ENCODE measurements around the gene CISD3. TPM values are rescaled to one million over a fixed set of nuclear protein-coding genes. Genes with fewer than 3 reads are reported as not detected.

The CISD3 gene
- total and polyA plus RNA-seq, 2 experiments from 2014 or later: 7.2 to 44.6 TPM

- Histone ChIP-seq H3K36me3 (ENCODE audit: low read depth) (no peaks in the 10 kb centered on the region), H3K27ac (no peak overlapping the region), H3K9me2 (ENCODE audit: insufficient read depth) (no peaks in the 10 kb centered on the region), H2AFZ (no peak overlapping the region), H3K9ac (no peak overlapping the region), H3K4me2 (ENCODE audit: unreplicated experiment) (no peak overlapping the region), H3K4me1 (ENCODE audit: insufficient read depth) (peaks cover 18% of the 10 kb centered on the region; the same call in 1 of the 2 replicates), H3K79me2 (ENCODE audit: insufficient read depth) (peaks cover 10% of the 10 kb centered on the region), H3K27me3 (replicated peaks; ENCODE audit: insufficient read depth) (no peaks in the 10 kb centered on the region), H3K9me3 (ENCODE audit: low read depth) (no peaks in the 10 kb centered on the region), H3K4me3 (no peak overlapping the region), H4K20me1 (ENCODE audit: insufficient read depth) (no peaks in the 10 kb centered on the region), H3F3A (ENCODE audit: insufficient read depth) (peaks cover 26% of the 10 kb centered on the region)
- 69 to 71% methylated on average over 8 of the region's 8 CpGs for WGBS, 2 experiments (ENCODE audit: low coverage in 1 of 2, low lambda C conversion rate in 2 of 2, missing lambda C conversion rate in 2 of 2)
- in situ Hi-C loops (cut with MboI): no loop called here
- TF ChIP-seq EZH2phosphoT487 (IDR thresholded peaks at IDR 0.05; ENCODE audit: insufficient read depth, low read depth): no peak
- TF ChIP-seq EZH2 (IDR thresholded peaks at IDR 0.05; ENCODE audit: insufficient read depth, poor library complexity, severe bottlenecking): no peak
- no peak for DNase-seq
Observed at GRCh38 chr17:38728290-38728831, 1.8 kb upstream of the CISD3 start.

GRCh38 chr17:38729368-38729885 is 714 bp upstream of the CISD3 start:
- no peak for DNase-seq
- H3K9me2 ChIP-seq (ENCODE audit: insufficient read depth): no peaks in the 10 kb centered on the region
- no peaks in the 10 kb centered on the region for H4K20me1 ChIP-seq (ENCODE audit: insufficient read depth)
- H3K9ac ChIP-seq: peak overlapping the region; percentile 79
- H3K9me3 ChIP-seq (ENCODE audit: low read depth): no peaks in the 10 kb centered on the region
- peak overlapping the region; percentile 81 for H3K4me2 ChIP-seq (ENCODE audit: unreplicated experiment)
- H3F3A ChIP-seq (ENCODE audit: insufficient read depth): peaks cover 31% of the 10 kb centered on the region
- TF ChIP-seq EZH2phosphoT487 (IDR thresholded peaks at IDR 0.05; ENCODE audit: insufficient read depth, low read depth) (no peak), EZH2 (IDR thresholded peaks at IDR 0.05; ENCODE audit: insufficient read depth, poor library complexity, severe bottlenecking) (no peak)
- peak overlapping the region; percentile 35 for H3K27ac ChIP-seq
- in situ Hi-C loops (cut with MboI): no loop called here
- H3K36me3 ChIP-seq (ENCODE audit: low read depth): no peaks in the 10 kb centered on the region
- H3K27me3 ChIP-seq (replicated peaks; ENCODE audit: insufficient read depth): no peaks in the 10 kb centered on the region
- peak overlapping the region; percentile 99 for H3K4me3 ChIP-seq
- H3K4me1 ChIP-seq (ENCODE audit: insufficient read depth): peaks cover 18% of the 10 kb centered on the region; the same call in 1 of the 2 replicates
- WGBS, 2 experiments (ENCODE audit: low coverage in 1 of 2, low lambda C conversion rate in 2 of 2, missing lambda C conversion rate in 2 of 2): 22 to 23% methylated on average over 14 of the region's 14 CpGs
- H2AFZ ChIP-seq: peak overlapping the region; percentile 77
- peaks cover 10% of the 10 kb centered on the region for H3K79me2 ChIP-seq (ENCODE audit: insufficient read depth)

GRCh38 chr17:38730526-38731379 is 612 bp downstream of the CISD3 start:
- Histone ChIP-seq H3K79me2 (ENCODE audit: insufficient read depth) (peaks cover 10% of the 10 kb centered on the region), H4K20me1 (ENCODE audit: insufficient read depth) (no peaks in the 10 kb centered on the region), H3K9me3 (ENCODE audit: low read depth) (no peaks in the 10 kb centered on the region), H3F3A (ENCODE audit: insufficient read depth) (peaks cover 40% of the 10 kb centered on the region), H3K4me3 (peak overlapping the region; percentile 99), H3K9ac (peak overlapping the region; percentile 88), H3K27me3 (replicated peaks; ENCODE audit: insufficient read depth) (no peaks in the 10 kb centered on the region), H3K4me2 (ENCODE audit: unreplicated experiment) (peak overlapping the region; percentile 100), H3K36me3 (ENCODE audit: low read depth) (no peaks in the 10 kb centered on the region), H3K9me2 (ENCODE audit: insufficient read depth) (no peaks in the 10 kb centered on the region), H3K4me1 (ENCODE audit: insufficient read depth) (peaks cover 21% of the 10 kb centered on the region; the same call in 1 of the 2 replicates), H2AFZ (peak overlapping the region; percentile 88), H3K27ac (peak overlapping the region; percentile 66)
- in situ Hi-C loops (cut with MboI): no loop called here
- TF ChIP-seq EZH2 (IDR thresholded peaks at IDR 0.05; ENCODE audit: insufficient read depth, poor library complexity, severe bottlenecking): no peak
- no peak for TF ChIP-seq EZH2phosphoT487 (IDR thresholded peaks at IDR 0.05; ENCODE audit: insufficient read depth, low read depth)
- DNase-seq: peak; percentile 81
- 9 to 13% methylated on average over 26 to 27 of the region's 27 CpGs for WGBS, 2 experiments (ENCODE audit: low coverage in 1 of 2, low lambda C conversion rate in 2 of 2, missing lambda C conversion rate in 2 of 2)

GRCh38 chr17:38731526-38732294 is 1.6 kb downstream of the CISD3 start:
- no peak overlapping the region for H3K27ac ChIP-seq
- WGBS, 2 experiments (ENCODE audit: low coverage in 1 of 2, low lambda C conversion rate in 2 of 2, missing lambda C conversion rate in 2 of 2): 76% methylated on average over 8 of the region's 8 CpGs
- TF ChIP-seq EZH2phosphoT487 (IDR thresholded peaks at IDR 0.05; ENCODE audit: insufficient read depth, low read depth) (no peak), EZH2 (IDR thresholded peaks at IDR 0.05; ENCODE audit: insufficient read depth, poor library complexity, severe bottlenecking) (no peak)

More at GRCh38 chr17:38731526-38732294, 1.6 kb downstream of the CISD3 start:
- H3K4me1 ChIP-seq (ENCODE audit: insufficient read depth): peaks cover 21% of the 10 kb centered on the region; the same call in 1 of the 2 replicates
- no peaks in the 10 kb centered on the region for H3K9me3 ChIP-seq (ENCODE audit: low read depth)
- H3K9me2 ChIP-seq (ENCODE audit: insufficient read depth): no peaks in the 10 kb centered on the region
- DNase-seq: peak; percentile 27
- H2AFZ ChIP-seq: no peak overlapping the region
- peak overlapping the region; percentile 88 for H3K9ac ChIP-seq
- no peaks in the 10 kb centered on the region for H4K20me1 ChIP-seq (ENCODE audit: insufficient read depth)
- H3K4me2 ChIP-seq (ENCODE audit: unreplicated experiment): peak overlapping the region; percentile 100
- peaks cover 10% of the 10 kb centered on the region for H3K79me2 ChIP-seq (ENCODE audit: insufficient read depth)
- peak overlapping the region; percentile 99 for H3K4me3 ChIP-seq
- H3K36me3 ChIP-seq (ENCODE audit: low read depth): 0 out of 2 replicates have a peak, but pooled peaks cover under 1% of the 10 kb centered on the region
- peaks cover 41% of the 10 kb centered on the region for H3F3A ChIP-seq (ENCODE audit: insufficient read depth)
- in situ Hi-C loops (cut with MboI): no loop called here
- H3K27me3 ChIP-seq (replicated peaks; ENCODE audit: insufficient read depth): no peaks in the 10 kb centered on the region

Data from GM23248 (cell line).